IPS-18a (cell line): ENCODE data around the gene IQSEC3.
"Not testable (repeated sequence)": the region's sequence is repeated elsewhere in the genome, so short reads cannot be mapped to it uniquely, and the experiment has no call there.

Experiments
- H3K27ac ChIP-seq: one replicate; pipeline ENCODE4 v1.5.1; 2013; ENCODE audit warnings: low read length
- H3K27me3 ChIP-seq: one replicate; pipeline ENCODE4 v1.6.1; 2013; ENCODE audit warnings: mild to moderate bottlenecking, low read length; ENCODE audit not compliant: control insufficient read depth, insufficient read depth
- H3K36me3 ChIP-seq: one replicate; pipeline ENCODE4 v1.6.1; 2013; ENCODE audit warnings: low read depth, low read length; ENCODE audit not compliant: control insufficient read depth
- H3K4me1 ChIP-seq: one replicate; pipeline ENCODE4 v1.6.1; 2013; ENCODE audit warnings: low read depth, low read length; ENCODE audit not compliant: control insufficient read depth
- H3K4me3 ChIP-seq: one replicate; pipeline ENCODE4 v1.5.1; 2013; ENCODE audit warnings: low read length
- H3K9ac ChIP-seq: one replicate; pipeline ENCODE4 v1.6.1; 2013; ENCODE audit warnings: mild to moderate bottlenecking, low read length, moderate library complexity
- H3K9me3 ChIP-seq: one replicate; pipeline ENCODE4 v1.6.1; 2013; ENCODE audit warnings: low read depth, low read length; ENCODE audit not compliant: control insufficient read depth

The IQSEC3 gene

DNA sequence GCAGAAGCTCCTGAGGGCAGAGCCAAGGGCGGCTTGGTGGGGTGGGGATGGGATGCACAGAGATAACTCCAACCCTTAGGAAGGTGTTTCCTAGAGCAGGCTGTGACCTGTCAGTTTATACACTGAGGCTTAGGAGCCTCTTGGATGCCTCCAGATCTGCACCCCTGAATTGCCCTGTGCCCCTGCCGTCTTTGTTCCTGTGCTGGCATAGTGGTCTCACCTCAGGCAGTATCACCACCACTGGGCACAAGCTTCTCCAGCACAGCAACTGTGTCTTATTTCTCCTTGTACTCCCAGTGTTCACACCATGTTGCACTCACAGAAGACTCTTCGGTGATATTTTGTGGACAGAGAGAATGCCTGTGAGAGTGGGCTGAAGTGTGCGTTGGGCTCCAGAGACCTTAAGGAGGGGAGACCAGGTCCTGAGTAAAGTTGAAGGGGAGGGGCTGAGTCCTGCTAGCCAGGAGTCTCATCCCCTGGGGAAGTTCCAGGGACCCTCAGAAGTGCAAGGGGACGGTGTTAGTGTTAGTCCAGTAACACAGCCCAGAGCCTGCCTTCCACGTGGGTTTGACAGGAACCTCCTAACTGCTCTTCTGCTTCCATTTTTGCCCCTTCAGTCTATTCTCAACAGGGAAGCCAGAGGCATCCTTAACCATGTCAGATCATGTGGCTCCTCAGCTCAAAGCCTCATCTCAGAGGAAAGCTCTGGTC lies 26.9 kb upstream of the IQSEC3 start:
- not testable (repeated sequence) for H3K4me3 ChIP-seq, H3K9ac ChIP-seq, H3K4me1 ChIP-seq, H3K9me3 ChIP-seq, H3K27me3 ChIP-seq, H3K27ac ChIP-seq, H3K36me3 ChIP-seq

DNA sequence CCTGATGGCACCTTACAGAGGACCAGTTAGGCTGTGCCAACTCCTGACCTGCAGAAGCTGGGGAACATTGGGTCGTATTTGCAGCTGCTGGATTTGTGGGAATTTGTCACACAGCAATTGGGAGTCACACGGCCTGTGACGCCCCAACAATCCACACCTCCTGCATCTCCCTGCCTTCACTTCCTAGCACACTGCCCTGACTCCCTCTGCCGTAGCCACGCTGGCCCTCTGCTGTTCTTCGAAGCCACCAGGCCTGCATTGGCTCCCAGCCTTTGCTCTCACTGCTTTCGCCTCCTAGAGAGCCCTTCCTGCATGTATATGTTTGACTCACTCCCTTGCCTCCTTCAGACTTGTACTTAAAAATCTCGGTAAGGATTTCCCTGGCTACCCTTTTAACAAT lies 22.2 kb upstream of the IQSEC3 start:
- H3K27ac ChIP-seq, H3K4me3 ChIP-seq, H3K9me3 ChIP-seq, H3K27me3 ChIP-seq, H3K9ac ChIP-seq, H3K36me3 ChIP-seq, H3K4me1 ChIP-seq: not testable (repeated sequence)

DNA sequence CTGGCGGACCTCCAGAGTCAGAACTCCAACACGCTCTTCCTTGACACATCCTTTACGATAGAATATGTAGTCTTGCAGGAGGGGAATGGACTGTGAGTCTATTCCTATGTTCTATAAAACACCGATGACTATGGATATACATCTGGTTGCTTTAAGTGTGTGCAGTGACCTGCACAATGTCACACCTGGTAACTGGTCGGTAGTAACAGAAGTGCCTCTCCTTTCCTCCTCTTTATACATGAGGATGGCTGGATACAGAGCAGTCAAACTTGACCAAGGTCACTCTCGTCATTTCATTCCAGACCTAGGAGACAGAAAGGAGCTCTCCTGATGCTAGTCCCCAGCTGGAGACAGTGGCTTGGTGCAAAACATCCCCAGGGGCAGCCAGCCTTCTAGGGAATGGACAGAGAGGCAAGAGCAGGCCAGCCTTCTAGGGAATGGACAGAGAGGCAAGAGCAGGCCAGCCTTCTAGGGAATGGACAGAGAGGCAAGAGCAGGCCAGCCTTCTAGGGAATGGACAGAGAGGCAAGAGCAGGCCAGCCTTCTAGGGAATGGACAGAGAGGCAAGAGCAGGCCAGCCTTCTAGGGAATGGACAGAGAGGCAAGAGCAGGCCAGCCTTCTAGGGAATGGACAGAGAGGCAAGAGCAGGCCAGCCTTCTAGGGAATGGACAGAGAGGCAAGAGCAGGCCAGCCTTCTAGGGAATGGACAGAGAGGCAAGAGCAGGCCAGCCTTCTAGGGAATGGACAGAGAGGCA lies 21.2 kb upstream of the IQSEC3 start:
- H3K9me3 ChIP-seq, H3K27ac ChIP-seq, H3K9ac ChIP-seq, H3K36me3 ChIP-seq, H3K4me3 ChIP-seq, H3K27me3 ChIP-seq, H3K4me1 ChIP-seq: not testable (repeated sequence)

DNA sequence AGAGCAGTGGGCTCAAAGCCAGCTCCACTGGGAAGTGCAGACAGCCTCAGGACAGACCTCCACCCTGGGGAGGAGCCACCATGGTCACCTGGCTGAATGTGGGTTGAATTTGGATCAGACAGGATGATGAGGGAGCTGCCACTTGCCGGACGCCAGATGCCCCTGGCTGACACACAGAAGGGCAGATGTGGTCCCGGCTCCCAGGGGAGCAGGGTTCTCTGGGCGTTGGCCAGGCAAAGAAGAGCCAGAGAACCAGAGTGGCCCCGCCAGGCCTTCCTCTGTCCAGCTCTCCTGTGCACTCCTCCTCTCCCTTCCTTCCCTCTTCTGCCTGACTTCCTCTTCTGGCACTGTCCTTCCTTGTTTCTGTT lies 20.6 kb upstream of the IQSEC3 start:
- H3K4me3 ChIP-seq, H3K27me3 ChIP-seq: not testable (repeated sequence)

DNA sequence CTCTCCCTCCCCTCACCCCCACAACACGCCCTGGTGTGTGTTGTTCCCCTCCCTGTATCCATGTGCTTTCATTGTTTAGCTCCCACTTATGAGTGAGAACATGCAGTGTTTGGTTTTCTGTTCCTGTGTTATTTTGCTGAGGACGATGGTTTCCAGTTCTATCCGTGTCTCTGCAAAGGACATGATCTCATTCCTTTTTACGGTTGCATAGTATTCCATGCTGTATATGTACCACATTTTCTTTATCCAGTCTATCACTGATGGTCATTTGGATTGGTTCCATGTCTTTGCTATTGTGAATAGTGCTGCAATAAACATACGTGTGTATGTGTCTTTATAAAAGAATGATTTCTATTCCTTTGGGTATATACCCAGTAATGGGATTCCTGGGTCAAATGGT lies 20.0 kb upstream of the IQSEC3 start:
- not testable (repeated sequence) for H3K4me3 ChIP-seq, H3K4me1 ChIP-seq, H3K9ac ChIP-seq, H3K27ac ChIP-seq, H3K9me3 ChIP-seq, H3K36me3 ChIP-seq, H3K27me3 ChIP-seq

More for the DNA sequence above, 20.6 kb upstream of the IQSEC3 start:
- not testable (repeated sequence) for H3K9ac ChIP-seq, H3K4me1 ChIP-seq, H3K36me3 ChIP-seq, H3K9me3 ChIP-seq, H3K27ac ChIP-seq

DNA sequence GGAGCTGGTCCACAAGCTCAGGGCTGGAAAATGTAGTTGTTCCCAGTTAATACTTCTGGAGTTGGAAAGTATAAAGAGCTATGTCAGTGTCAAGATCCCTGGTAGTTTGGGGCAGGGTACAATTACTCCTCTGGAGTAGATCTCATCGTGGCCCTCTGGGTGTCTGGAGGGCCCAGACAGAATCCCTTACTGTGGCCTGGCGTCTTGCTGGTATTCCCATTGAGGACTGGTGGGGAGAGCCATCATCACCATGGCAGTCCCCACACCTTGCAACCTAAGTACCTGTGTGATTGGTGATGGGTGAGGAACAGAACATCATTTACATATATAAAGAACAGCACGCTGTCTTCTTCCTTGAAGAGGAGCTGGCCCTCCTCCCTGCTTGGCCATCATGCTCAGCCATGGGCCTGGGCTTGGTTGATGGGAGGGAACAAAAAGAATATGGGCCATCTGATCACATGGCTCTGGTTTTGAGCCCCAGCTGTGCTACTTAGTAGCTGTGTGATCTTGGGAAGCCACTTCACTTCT lies 18.8 kb upstream of the IQSEC3 start:
- H3K9ac ChIP-seq, H3K36me3 ChIP-seq, H3K9me3 ChIP-seq, H3K27ac ChIP-seq, H3K27me3 ChIP-seq, H3K4me1 ChIP-seq, H3K4me3 ChIP-seq: not testable (repeated sequence)

DNA sequence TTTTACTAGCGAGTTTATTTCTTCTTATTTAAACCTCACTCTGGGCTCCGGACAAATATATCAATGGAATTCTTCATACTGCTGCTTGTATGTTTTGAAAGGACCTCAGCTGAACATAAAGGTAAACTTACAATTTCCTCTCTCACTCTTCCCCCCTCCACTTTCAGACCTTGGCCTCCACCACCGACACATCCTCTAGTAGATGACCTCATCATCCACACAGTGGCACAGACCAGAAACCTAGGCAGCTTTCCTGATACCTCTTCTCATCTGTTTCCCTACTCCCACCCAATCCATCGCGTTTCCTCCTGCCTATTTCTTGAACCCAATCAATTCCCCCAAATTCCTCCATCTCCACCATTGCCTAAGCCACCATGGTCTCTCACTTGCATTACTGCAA lies 17.4 kb upstream of the IQSEC3 start:
- H3K36me3 ChIP-seq, H3K9ac ChIP-seq, H3K4me1 ChIP-seq, H3K4me3 ChIP-seq, H3K27me3 ChIP-seq, H3K27ac ChIP-seq, H3K9me3 ChIP-seq: not testable (repeated sequence)

DNA sequence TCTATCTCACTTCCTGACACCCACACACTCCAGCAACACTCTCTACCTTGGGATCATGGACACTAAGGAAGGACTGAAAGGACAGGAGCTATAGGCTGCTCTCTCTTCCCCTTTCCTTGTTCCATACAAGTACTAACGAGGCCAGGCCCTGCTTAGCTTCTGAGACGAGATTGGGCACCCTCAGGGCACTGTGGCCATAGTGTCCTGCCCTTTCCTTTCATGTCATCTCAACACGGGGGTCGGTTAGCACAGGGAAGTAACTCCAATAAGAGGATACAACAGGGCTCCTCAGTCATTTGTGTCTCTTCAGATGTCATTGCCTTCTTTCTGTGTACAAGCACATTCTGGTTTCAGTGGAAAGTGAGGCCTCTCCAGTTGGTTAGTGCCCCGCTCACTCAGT lies 15.5 kb upstream of the IQSEC3 start:
- not testable (repeated sequence) for H3K27me3 ChIP-seq, H3K9me3 ChIP-seq, H3K4me3 ChIP-seq, H3K36me3 ChIP-seq, H3K27ac ChIP-seq, H3K4me1 ChIP-seq, H3K9ac ChIP-seq

DNA sequence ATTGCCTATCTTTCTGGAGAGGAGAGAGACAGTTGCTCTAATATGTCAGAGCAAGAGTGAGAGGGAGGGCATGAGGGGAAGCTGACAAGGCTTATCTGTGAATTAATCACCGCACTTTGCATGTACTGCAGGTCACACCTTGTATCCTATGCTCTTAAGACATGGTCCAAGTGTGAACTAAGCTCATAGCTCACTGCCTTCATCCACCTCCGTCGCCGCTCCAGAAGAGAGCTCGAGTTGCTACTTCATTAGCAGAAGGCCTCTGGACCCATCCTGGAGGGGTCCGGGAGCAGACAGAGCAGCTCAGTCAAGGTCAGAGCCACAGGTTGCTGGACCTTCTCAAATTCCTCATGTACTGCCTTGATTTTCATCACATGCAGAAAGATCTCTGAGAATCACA lies 14.6 kb upstream of the IQSEC3 start:
- not testable (repeated sequence) for H3K27ac ChIP-seq, H3K9me3 ChIP-seq, H3K4me3 ChIP-seq, H3K9ac ChIP-seq, H3K4me1 ChIP-seq, H3K36me3 ChIP-seq, H3K27me3 ChIP-seq

DNA sequence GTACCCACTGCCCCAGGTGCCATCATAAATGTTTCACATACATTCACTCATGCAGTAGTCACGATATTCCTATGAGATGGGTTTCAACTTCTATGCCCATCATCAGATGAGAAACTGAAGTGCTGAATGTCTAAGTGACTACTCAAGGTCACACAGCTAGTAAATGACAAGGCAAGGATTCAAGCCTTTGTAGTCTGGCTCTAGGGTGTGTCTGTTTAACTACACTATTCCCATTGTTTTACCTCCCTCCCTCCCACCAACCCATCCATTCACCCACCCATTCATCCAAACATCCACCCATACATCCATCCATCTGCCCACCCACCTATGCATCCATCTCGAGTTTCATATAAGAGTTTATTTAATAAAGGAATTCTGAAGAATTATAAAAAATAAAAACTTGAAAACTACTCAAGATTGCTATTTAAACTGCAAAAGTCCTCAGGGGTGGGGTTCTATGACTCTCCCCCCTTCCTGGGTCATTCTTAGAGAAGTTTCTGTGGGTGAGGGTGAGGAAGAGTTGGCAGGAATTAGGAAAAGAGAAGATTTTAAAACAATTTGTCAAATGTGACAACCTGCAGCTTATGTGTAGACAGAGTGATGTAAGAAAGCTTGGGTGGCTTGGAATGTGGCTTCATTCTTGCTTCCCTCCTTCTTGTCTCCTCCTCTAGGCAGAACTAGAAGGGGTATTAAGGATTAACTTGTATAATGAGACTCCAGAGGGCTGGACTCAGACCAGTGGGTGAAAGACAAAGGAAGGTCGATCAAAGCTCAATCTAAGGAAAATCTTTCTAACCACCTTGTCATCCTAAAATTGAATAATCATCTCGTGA lies 13.4 kb upstream of the IQSEC3 start:
- not testable (repeated sequence) for H3K4me3 ChIP-seq, H3K36me3 ChIP-seq, H3K9ac ChIP-seq, H3K27ac ChIP-seq, H3K4me1 ChIP-seq, H3K9me3 ChIP-seq, H3K27me3 ChIP-seq

DNA sequence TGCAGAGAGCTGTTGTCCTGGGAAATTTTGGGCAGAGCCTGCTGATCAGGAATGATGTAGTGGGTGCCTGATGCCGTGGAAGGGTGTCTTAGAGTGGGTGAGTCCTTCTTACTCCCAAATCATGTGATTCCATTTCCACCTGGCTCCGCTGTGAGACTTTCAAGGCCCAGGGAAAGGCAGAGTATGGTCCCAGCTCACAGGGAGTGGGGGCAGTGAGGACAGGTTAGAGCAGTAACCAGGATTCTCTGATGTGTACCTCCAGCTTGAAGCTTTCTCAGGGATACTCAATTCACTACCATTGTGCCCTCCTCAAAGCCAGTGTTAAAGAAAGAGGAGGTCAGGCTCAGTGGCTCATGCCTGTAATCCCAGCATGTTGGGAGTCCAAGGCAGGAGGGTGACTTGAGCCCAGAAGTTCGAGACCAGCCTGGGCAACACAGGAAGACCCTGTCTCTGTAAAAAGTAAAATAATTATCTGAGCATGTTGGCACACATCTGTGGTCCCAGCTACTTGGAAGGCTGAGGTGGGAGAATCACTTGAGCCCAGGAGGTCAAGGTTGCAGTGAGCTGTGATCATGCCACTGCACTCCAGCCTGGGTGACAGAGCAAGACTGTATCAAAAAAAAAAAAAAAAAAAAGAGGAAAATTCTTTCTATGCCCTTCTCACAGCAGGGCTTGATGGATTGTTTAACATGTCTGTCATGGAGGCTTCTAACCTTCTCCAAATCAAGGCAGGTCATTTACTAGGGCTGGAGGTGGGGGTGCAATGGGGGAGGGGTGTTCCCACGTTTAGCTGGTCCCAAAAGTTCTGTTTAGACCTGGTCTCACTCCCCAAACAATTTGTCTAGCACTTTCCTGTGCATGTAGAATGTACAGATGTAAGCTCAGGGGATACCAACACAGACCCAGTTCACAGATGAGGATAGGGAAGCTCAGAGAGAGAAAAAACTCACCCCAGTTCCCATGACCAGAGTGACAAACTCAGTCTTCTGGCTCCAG lies 12.5 kb upstream of the IQSEC3 start:
- H3K27ac ChIP-seq = no peak overlapping the region
- no peaks in the 10 kb centered on the region for H3K9me3 ChIP-seq
- no peak overlapping the region for H3K9ac ChIP-seq
- H3K27me3 ChIP-seq = no peaks in the 10 kb centered on the region
- H3K4me1 ChIP-seq = peaks cover 9% of the 10 kb centered on the region
- no peak overlapping the region for H3K4me3 ChIP-seq
- H3K36me3 ChIP-seq = no peaks in the 10 kb centered on the region
